HCT116 (cell line): ENCODE results near the gene SORBS1. TPM values are rescaled to one million over a fixed set of nuclear protein-coding genes. Genes with fewer than 3 reads are reported as not detected.

Experiments
- ATAC-seq: fragments of 200-7000 bp; cut with Tn5 transposase; 2 replicates; pipeline ENCODE4 v1.9.1; 2020; ENCODE audit warnings: mild to moderate bottlenecking, moderate library complexity
- BruUV-seq: library from RNA; stranded (reverse); fragments of 400-500 nt; replicated peaks from 2 replicates; lab custom pipeline; 2021; lab: Mats Ljungman, UMichigan
- CTCF ChIA-PET: fragments of 300-600 bp; sonication (Branson Sonifier 250); formaldehyde crosslinking; loops from one replicate; lab custom pipeline; 2021; ENCODE audit warnings: antibody characterized with exemption; lab: Charles Lee
- POLR2A ChIA-PET: fragments of 300-600, 350-600 bp; sonication (Branson Sonifier 250); formaldehyde crosslinking; loops from one replicate; lab custom pipeline; 2021; ENCODE audit warnings: antibody characterized with exemption; lab: Charles Lee
- RAD21 ChIA-PET, 2 experiments: fragments of 300-600 bp; sonication (Branson Sonifier 250); formaldehyde crosslinking; loops; one replicate each; lab custom pipeline; 2023; ENCODE audit warnings: low total read pairs in 2 of 2; ENCODE audit not compliant: uncharacterized antibody in 2 of 2, unreplicated experiment in 2 of 2, low non-redundant PET in 1 of 2; lab: Charles Lee
- DNase-seq: peaks from one replicate; pipeline ENCODE4 v3.0.0-alpha.2; 2010; ENCODE audit warnings: low read depth, low spot score
- H2AFZ ChIP-seq: fragments of 200-600 bp; shearing (Covaris generic), sonication (generic); 2 replicates; pipeline ENCODE4 v1.6.1; 2017; ENCODE audit warnings: low read depth, mixed run types, mixed read lengths, antibody characterized with exemption, low read length; ENCODE audit not compliant: poor library complexity, severe bottlenecking
- H3K27ac ChIP-seq: 2 replicates; pipeline ENCODE4 v1.5.1; 2012; ENCODE audit warnings: low read depth, low read length
- H3K27me3 ChIP-seq: fragments of 200-600 bp; sonication (generic); 2 replicates; pipeline ENCODE4 v1.6.1; 2016; ENCODE audit warnings: mixed run types, low read length, mixed read lengths; ENCODE audit not compliant: insufficient read depth
- H3K36me3 ChIP-seq, 2 experiments: fragments of 200-500 bp in 1 of 2; fragments of 200-600 bp in 1 of 2; sonication (Bioruptor generic) in 1 of 2; sonication (generic) in 1 of 2; 2 replicates each; pipeline versions ENCODE4 v1.5.1 to v1.6.1; 2014 to 2016; ENCODE audit warnings: low read length in 2 of 2, inconsistent platforms in 1 of 2, mixed read lengths in 1 of 2, mixed run types in 1 of 2; ENCODE audit not compliant: insufficient read depth in 2 of 2, control insufficient read depth in 1 of 2
- H3K4me1 ChIP-seq, 2 experiments: fragments of 200-600 bp in 1 of 2; sonication (generic) in 1 of 2; 2 replicates each; pipeline versions ENCODE4 v1.5.1 to v1.6.1; 2012 to 2017; ENCODE audit warnings: low read length in 2 of 2, inconsistent platforms in 1 of 2, mild to moderate bottlenecking in 1 of 2, mixed read lengths in 1 of 2, mixed run types in 1 of 2, moderate library complexity in 1 of 2; ENCODE audit not compliant: insufficient read depth in 2 of 2, control insufficient read depth in 1 of 2
- H3K4me2 ChIP-seq: fragments of 200-600 bp; sonication (generic); 2 replicates; pipeline ENCODE4 v1.6.1; 2017; ENCODE audit warnings: mixed run types, low read length, mixed read lengths
- H3K4me3 ChIP-seq, 2 experiments: fragments of 200-600 bp in 1 of 2; sonication (generic) in 1 of 2; replicated peaks in 1 of 2; 2 replicates each; pipeline ENCODE4 v1.5.1; 2011 to 2016; ENCODE audit warnings: low read length in 2 of 2, control low read depth in 1 of 2, low read depth in 1 of 2, mild to moderate bottlenecking in 1 of 2, mixed read lengths in 1 of 2, mixed run types in 1 of 2
- H3K79me2 ChIP-seq: fragments of 200-600 bp; sonication (generic); 2 replicates; pipeline ENCODE4 v1.6.1; 2017; ENCODE audit warnings: mild to moderate bottlenecking, mixed run types, low read length, moderate library complexity, mixed read lengths; ENCODE audit not compliant: insufficient read depth
- H3K9ac ChIP-seq: fragments of 200-600 bp; sonication (generic); 2 replicates; pipeline ENCODE4 v1.6.1; 2016; ENCODE audit warnings: low read length, mixed read lengths
- H3K9me2 ChIP-seq: fragments of 200-600 bp; sonication (generic), shearing (Covaris generic); 2 replicates; pipeline ENCODE4 v1.6.1; 2017; ENCODE audit warnings: mixed run types, mild to moderate bottlenecking, moderate library complexity; ENCODE audit not compliant: insufficient read depth
- H3K9me3 ChIP-seq, 2 experiments: fragments of 200-500 bp in 1 of 2; fragments of 200-600 bp in 1 of 2; sonication (Bioruptor generic) in 1 of 2; sonication (generic) in 1 of 2; 2 replicates each; pipeline ENCODE4 v1.6.1; 2014 to 2017; ENCODE audit warnings: low read length in 2 of 2, mixed read lengths in 2 of 2, inconsistent platforms in 1 of 2, low read depth in 1 of 2, mild to moderate bottlenecking in 1 of 2, mixed run types in 1 of 2, moderate library complexity in 1 of 2; ENCODE audit not compliant: control insufficient read depth in 1 of 2, insufficient read depth in 1 of 2
- H4K20me1 ChIP-seq: fragments of 200-600 bp; sonication (generic), shearing (Covaris generic); 2 replicates; pipeline ENCODE4 v1.6.1; 2017; ENCODE audit warnings: mixed run types, mild to moderate bottlenecking, moderate library complexity; ENCODE audit not compliant: insufficient read depth
- CEBPB ChIP-seq: IDR thresholded peaks from 2 replicates; pipeline ENCODE4 v1.6.1; 2012; ENCODE audit warnings: low read depth
- ELF1 ChIP-seq: IDR thresholded peaks from 2 replicates; pipeline ENCODE4 v1.6.1; 2012; ENCODE audit warnings: low read depth, borderline replicate concordance
- SIN3A ChIP-seq: IDR thresholded peaks from 2 replicates; pipeline ENCODE4 v1.6.1; 2012; ENCODE audit warnings: low read depth
- SP1 ChIP-seq: IDR thresholded peaks from 2 replicates; pipeline ENCODE4 v1.6.1; 2012; ENCODE audit warnings: low read depth
- SRF ChIP-seq: IDR thresholded peaks from 2 replicates; pipeline ENCODE4 v1.6.1; 2012; ENCODE audit warnings: low read depth
- TCF7L2 ChIP-seq: IDR thresholded peaks from 2 replicates; pipeline ENCODE4 v1.7.0; 2011; ENCODE audit warnings: borderline replicate concordance, inconsistent platforms; ENCODE audit not compliant: insufficient read depth, insufficient read length; ENCODE audit errors: extremely low read depth
- YY1 ChIP-seq: IDR thresholded peaks from 2 replicates; pipeline ENCODE4 v1.6.1; 2011; ENCODE audit warnings: low read length, low read depth, moderate library complexity, mild to moderate bottlenecking; ENCODE audit not compliant: insufficient replicate concordance; ENCODE audit errors: extremely low read depth
- intact Hi-C: fragments of 100-400 bp; cut with micrococcal nuclease; formaldehyde crosslinking; loops from 2 replicates; pipeline ENCODE4 v1.10.0; 2022
- total RNA-seq: library from RNA; stranded (reverse); gene quantifications from one replicate; pipeline ENCODE4 v1.2.1, GENCODE V29; 2021; ENCODE audit not compliant: unreplicated experiment
- TF ChIP-seq, protein P1 (sequence below), 3 experiments: fragments of 200-600 bp in 1 of 3; sonication (generic) in 1 of 3; IDR thresholded peaks in 2 of 3; conservative IDR thresholded peaks in 1 of 3; 2 replicates each; pipeline ENCODE4 v1.5.1; 2012 to 2017; ENCODE audit warnings: low read depth in 2 of 3, low read length in 2 of 3, antibody characterized with exemption in 1 of 3, borderline replicate concordance in 1 of 3, control low read depth in 1 of 3, mild to moderate bottlenecking in 1 of 3, mixed read lengths in 1 of 3, mixed run types in 1 of 3, moderate library complexity in 1 of 3; ENCODE audit not compliant: insufficient read depth in 1 of 3

Gene SORBS1
- total RNA-seq, 1 experiment from 2014 or later: 3.4 TPM

DNA sequence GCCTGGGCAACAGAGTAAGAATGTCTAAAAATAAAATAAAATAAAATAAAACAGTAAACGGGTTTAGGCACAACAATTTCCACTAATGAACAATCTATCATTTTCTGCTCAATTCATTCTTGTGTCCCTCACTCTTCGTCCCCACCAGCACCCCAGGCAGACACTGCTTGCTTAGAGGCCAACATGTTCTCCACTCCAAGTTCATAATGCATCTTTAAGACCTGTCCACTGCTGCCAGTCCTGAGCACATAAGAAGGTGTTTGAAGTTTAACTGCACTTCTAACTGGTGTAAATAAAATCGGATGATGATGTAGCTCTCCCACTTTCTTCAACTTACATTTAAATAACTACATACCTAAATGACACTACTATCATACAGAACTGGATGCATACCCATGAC lies 283.6 kb downstream of the SORBS1 start (continued):
- TF ChIP-seq, protein P1, sequence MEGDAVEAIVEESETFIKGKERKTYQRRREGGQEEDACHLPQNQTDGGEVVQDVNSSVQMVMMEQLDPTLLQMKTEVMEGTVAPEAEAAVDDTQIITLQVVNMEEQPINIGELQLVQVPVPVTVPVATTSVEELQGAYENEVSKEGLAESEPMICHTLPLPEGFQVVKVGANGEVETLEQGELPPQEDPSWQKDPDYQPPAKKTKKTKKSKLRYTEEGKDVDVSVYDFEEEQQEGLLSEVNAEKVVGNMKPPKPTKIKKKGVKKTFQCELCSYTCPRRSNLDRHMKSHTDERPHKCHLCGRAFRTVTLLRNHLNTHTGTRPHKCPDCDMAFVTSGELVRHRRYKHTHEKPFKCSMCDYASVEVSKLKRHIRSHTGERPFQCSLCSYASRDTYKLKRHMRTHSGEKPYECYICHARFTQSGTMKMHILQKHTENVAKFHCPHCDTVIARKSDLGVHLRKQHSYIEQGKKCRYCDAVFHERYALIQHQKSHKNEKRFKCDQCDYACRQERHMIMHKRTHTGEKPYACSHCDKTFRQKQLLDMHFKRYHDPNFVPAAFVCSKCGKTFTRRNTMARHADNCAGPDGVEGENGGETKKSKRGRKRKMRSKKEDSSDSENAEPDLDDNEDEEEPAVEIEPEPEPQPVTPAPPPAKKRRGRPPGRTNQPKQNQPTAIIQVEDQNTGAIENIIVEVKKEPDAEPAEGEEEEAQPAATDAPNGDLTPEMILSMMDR (IDR thresholded peaks at IDR 0.05 in 2 of 3, conservative IDR thresholded peaks at IDR 0.05 in 1 of 3; ENCODE audit: borderline replicate concordance in 1 of 3, insufficient read depth in 1 of 3, low read depth in 2 of 3, low read length in 2 of 3): no peak
- TF ChIP-seq TCF7L2 (no peak), YY1 (no peak), SP1 (no peak), CEBPB (no peak), SRF (no peak)

DNA sequence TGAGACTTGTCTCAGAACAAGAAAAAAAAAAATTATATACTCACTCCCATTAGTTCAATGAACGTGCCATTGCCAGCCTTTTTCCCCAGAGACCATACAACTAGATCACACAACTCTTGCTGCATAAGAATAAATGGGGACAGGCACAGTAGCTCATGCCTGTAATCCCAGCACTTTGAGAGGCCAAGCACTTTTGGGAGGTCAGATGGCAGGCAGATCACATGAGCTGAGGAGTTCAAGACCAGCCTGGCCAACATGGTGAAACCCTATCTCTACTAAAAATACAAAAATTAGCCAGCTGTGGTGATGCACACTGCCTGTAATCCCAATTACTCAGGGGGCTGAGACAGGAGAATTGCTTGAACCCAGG lies 284.0 kb downstream of the SORBS1 start:
- no peaks in the 10 kb centered on the region for H3K9me2 ChIP-seq
- H3K79me2 ChIP-seq: peaks cover 77% of the 10 kb centered on the region
- no peaks in the 10 kb centered on the region for H3K27me3 ChIP-seq
- TF ChIP-seq SIN3A (no peak), ELF1 (no peak)
- TF ChIP-seq, all 23 proteins: peak for 0
- Histone ChIP-seq H3K36me3 (no peaks in the 10 kb centered on the region), H4K20me1 (no peaks in the 10 kb centered on the region), H3K9ac (no peak overlapping the region), H3K4me3 (no peak overlapping the region), H2AFZ (no peak overlapping the region), H3K27ac (no peak overlapping the region), H3K4me1 (peaks cover 10 to 29% of the 10 kb centered on the region in 2 experiments), H3K4me2 (no peak overlapping the region), H3K9me3 (no peaks in the 10 kb centered on the region)
- ChIA-PET CTCF (interaction anchor here (2.7 kb wide), 1 partner anchor 30 kb away, joined by 7 read pairs; no protein-coding TSS in a partner anchor), RAD21 (no interaction called here), POLR2A (interaction anchor here (0.8 kb wide), 1 partner anchor 12 kb away, joined by 3 read pairs; no protein-coding TSS in a partner anchor)
- no peak for ATAC-seq
- intact Hi-C loops: no loop called here
- BruUV-seq: no TSS peak
- DNase-seq: no peak
